Stimulated activated naive CD4-positive, alpha-beta T cell (primary cell): ENCODE measurements around the gene TSPAN14.

Source experiments
- DNase-seq, 6 experiments: peaks; one replicate each; lab custom pipeline; 2025; lab: John Stamatoyannopoulos, UW

The TSPAN14 gene

GRCh38 chr10:80454513-80455460 is 677 bp downstream of the TSPAN14 start:
- DNase-seq: peak in 2 of 6 experiments; percentile 33 to 34

GRCh38 chr10:80455461-80456349 is 1.6 kb downstream of the TSPAN14 start:
- no peak for DNase-seq

- no peak for DNase-seq
Observed at GRCh38 chr10:80457554-80458262, 3.6 kb downstream of the TSPAN14 start.

- DNase-seq: no peak
Observed at GRCh38 chr10:80458263-80458625, 4.1 kb downstream of the TSPAN14 start.

- DNase-seq: no peak
Observed at GRCh38 chr10:80458638-80459037, 4.5 kb downstream of the TSPAN14 start.

GRCh38 chr10:80459047-80459865 is 5.1 kb downstream of the TSPAN14 start:
- DNase-seq: peak; percentile 27 to 62 (median 45)

GRCh38 chr10:80460399-80461207 is 6.5 kb downstream of the TSPAN14 start:
- DNase-seq: no peak

GRCh38 chr10:80461208-80462183 is 7.4 kb downstream of the TSPAN14 start:
- no peak for DNase-seq

- DNase-seq: no peak
Observed at GRCh38 chr10:80462299-80462980, 8.3 kb downstream of the TSPAN14 start.

- DNase-seq: no peak
Observed at GRCh38 chr10:80462981-80463741, 9.1 kb downstream of the TSPAN14 start.

GRCh38 chr10:80463868-80464267 is 9.8 kb downstream of the TSPAN14 start:
- no peak for DNase-seq

GRCh38 chr10:80464557-80465450 is 10.7 kb downstream of the TSPAN14 start:
- peak in 1 of 6 experiments; percentile 48 for DNase-seq

GRCh38 chr10:80465451-80465835 is 11.3 kb downstream of the TSPAN14 start:
- DNase-seq: no peak

- DNase-seq: peak; percentile 27 to 79 (median 66)
Observed at GRCh38 chr10:80465839-80466590, 11.9 kb downstream of the TSPAN14 start.

GRCh38 chr10:80466724-80467326 is 12.7 kb downstream of the TSPAN14 start:
- no peak for DNase-seq
